HG02759 (cell line): ENCODE results near the gene MOB3B.

Experiments used
- ATAC-seq: cut with Tn5 transposase; IDR thresholded peaks from one replicate; pipeline ENCODE4 v1.9.1; 2021; ENCODE audit warnings: mild to moderate bottlenecking, moderate library complexity; ENCODE audit not compliant: unreplicated experiment

The MOB3B gene

DNA sequence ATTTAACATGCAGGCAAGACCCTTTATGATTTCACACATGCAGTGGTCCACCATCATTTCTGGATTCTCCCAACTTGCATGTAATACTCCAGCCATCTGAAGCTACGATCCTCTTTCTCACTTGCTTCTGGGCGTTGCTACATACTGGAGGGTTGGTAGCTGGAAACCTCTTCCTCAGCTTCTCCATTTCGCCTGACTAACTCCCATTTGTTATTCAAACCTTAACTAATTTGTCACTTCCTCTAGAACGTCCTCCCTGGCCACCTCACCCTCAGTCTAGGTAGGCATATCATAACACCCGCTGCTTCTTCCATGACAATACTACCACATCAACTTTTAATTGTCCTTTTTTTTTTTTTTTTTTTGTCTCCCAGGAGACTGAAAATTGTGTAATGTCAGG lies 160.0 kb downstream of the MOB3B start:
- ATAC-seq = no peak

DNA sequence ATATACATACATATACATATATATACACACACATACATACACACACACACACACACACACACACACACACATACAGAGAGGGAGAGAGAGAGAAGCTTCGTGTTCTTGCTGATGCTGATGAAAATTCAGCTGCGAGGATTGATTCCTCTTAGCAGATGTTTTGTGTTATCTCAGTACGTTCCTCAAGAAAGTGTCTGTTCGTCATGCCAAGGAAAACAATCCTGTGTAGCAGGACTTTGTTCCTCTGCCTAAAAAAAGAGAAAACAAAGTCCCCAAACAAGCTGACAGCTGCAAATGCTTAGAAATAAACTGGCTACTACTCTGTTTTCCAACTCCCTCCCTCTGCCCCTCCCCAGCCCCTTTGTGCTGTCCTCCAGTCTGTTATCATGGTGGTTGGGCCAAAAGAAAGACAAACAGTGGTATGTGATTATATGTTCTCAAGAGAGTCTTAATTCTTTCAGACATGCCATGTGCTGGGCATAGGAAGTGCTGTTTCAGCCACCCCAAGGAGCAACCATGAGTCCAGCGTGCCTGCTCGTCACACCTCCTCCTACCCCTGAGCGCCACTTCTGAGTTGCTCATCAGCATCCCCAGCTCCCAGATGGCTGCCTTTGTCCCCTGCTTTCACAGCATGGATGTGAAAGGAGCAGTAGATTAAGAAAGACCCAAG lies 161.2 kb downstream of the MOB3B start:
- ATAC-seq = no peak

DNA sequence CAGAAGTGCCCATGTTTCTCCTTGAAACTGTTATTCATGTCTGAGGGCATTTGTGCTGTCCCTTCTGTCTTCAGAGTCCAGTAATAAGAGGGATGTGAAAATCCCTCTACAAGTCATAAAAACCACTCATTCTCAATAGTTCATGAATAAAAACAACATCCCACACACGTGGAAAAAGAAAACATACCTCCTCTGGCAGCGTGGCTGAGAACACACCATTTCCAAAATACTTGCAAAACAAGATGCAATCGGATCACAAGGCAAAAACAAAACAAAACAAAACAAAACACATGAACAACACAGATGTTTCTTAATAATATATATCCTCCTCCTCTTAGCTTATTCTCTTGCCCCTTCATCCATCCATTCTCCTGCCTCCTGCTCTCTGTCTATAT lies 161.7 kb downstream of the MOB3B start:
- no peak for ATAC-seq

DNA sequence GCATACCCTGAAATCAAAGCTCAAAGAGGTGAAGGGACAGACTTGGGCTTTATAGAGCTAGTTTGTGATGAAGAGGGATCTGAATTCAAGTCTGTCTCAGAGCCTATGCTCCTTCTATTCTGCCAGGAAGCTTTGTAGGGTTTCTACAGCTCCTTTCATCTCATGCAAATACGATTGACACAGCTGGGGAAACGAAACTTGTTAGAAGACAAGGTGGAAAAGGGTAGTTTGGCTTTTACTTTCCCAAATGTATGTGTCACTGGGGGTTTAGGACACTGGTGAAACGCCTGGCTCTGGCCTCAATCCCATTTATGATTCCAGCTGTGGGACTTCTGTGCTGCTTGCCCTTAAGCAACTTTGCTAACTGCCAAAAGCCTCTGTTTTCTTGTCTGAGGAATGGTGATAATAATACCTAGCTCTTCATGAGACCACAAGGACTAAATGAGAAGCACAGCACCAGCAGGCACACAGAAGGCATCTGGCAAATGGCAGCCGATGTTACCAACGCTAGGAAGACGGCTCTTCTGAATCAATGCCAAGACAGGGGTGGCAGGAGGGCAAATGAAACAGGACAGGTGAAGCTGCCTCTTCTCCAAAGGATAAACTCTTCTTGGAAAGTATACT lies 162.3 kb downstream of the MOB3B start:
- ATAC-seq = peak; percentile 69

DNA sequence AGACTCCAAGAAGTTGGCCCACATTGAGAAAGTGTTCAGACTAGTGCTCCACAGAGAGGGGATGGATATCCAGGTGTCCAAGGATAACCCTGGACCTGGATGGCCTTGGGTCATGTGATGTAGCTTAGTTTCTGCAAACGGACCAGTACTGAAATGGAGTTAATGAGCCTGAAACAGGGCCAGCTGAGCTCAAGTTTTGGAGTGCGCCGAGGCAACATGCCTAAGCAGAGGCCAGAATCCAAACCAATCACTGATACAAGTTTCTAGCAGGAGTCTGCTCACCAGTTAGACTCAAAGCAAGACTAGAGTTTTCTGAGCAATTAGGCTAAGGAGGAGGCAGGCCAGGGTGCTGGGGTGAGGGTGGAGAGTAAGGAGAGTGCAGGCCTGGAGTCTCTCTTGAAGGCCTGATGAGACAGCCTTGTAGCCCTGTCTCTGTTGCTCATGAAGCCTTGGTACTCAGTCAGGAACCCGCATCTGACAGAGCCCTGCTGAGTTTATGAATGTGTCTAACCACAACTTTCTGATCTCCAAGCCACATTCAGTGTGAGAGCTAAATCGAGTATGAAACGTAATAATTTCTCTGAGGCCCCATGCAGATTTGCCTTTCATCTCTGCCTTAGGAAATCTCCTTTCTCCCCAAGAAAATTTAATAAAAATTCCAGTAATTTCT lies 163.8 kb downstream of the MOB3B start:
- peak; percentile 82 for ATAC-seq

DNA sequence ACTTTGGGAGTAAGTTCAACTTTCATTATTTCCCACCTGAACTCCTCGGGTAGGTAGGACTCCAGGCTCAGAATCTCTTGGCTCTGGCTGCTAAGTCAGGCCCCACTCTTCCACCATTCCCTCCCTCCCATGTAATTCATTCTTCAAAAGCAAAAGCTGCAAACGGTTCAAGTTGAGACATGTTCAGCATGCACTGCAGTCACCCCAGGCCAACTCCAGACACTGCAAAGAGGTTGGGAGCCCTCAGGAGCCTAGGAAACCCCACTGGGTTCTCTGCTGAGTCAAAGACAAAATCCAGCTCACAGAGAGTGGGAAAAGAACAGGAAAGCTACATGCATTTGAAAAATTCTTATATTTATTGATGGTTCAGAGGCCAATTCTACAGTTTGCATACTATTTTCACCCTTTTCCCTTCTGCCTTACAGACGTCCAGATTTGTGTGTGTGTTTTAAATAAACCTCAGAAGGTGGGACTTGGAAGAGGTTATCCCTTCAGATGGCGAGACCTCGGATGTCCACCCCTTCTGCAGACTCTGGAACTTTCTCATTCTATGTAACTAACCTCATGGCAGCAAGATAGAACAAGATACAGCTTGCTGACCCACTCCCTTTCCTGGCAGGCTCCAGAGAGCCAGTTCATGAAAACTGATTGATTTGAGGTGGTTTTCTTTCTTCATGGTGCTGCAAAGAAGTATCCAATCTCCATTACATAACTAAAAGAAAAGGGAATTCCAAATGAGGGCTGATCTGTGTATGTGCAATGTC lies 167.0 kb downstream of the MOB3B start:
- ATAC-seq = no peak

DNA sequence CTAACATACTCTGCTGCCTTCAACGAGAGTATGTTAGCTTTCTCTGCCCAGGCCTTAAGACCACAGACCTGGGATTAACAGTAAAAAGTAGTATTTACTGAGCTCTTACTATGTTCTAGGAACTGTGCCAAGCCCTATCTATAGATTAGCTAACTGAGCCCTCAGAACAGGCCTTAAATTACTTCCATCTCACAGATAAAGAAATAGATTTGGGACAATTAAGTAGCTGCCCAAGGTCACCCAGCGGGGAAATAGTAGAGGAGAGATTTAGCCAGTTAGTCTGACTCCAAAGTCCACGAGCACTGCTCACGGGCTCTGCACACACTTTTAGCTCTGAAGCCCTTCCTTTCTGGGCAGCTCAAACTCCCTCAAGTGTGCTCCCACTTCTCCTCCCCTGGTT lies 168.1 kb downstream of the MOB3B start:
- ATAC-seq = no peak

DNA sequence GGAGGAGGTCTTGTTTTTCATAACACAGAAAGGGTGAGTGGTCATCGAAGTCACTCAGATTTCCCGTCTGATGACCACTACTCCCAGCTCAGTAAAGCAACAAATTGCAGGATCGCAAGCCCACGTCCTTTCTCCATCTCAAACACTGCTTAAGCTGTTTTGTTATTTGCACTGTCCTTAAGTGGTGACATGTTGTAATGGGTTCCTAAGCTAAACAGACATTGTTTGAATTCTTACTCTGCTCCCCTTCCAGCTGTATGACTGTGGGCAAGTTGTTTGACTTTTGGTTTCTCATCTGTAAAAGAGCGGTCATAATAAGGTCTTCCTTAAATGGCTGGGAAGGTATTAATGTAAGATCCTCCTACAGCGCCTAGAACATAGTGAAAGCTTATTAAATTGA lies 169.9 kb downstream of the MOB3B start:
- no peak for ATAC-seq

DNA sequence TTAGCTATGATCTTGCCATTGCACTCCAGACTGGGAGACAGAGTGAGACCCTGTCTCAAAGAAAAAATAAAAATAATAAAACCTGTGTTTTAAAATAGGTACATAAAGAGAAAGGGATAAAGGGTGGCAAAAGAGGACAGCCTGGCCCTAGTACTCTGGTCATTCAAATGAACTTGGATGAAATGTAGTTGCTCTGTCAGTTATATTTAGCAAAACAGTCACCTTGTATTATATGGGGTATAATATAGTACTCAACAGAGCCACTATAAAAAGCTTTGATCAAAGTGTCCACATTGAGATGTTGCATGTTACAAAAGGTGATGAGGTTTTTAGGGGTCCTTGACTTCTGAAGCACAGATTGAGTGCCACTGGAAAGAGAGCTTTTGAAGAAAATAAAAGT lies 171.6 kb downstream of the MOB3B start:
- no peak for ATAC-seq

DNA sequence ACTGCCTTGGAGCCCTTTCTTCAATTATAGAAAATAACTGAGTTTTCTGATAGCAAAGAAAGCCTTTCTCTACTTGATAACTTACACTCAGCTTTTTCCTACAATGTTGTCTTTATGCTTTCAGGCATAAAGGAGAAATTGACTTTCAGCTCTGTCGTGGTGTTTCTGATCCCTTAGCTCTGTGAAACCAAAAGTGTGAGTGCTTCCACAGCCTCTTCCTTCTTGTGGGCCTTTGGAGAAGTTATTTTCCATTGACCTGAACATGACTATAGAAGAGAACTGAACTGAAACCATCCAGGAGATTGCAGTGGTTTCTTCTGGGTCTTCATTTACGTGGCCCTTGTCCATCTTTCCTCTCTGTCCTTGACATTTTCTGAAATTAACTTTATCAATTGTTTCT lies 173.2 kb downstream of the MOB3B start:
- no peak for ATAC-seq

DNA sequence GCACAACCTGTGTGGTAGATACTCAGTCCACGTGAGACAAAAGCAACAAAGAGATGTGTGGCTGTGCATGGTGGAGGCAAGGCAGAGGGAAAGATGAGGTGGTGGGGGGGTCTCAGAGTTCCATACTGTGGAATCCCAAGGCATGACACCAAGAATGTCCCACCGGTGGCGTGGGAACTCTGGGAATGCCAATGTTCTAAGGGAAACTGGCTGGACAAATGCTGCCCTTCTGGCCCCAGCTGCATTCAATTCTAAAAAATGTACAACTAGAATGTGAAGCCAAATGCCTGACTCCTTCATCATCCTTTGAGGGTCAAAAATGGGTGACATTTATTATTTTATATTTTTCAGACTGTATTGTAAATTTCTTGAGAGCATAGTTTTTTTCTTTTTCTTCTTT lies 174.4 kb downstream of the MOB3B start:
- no peak for ATAC-seq

DNA sequence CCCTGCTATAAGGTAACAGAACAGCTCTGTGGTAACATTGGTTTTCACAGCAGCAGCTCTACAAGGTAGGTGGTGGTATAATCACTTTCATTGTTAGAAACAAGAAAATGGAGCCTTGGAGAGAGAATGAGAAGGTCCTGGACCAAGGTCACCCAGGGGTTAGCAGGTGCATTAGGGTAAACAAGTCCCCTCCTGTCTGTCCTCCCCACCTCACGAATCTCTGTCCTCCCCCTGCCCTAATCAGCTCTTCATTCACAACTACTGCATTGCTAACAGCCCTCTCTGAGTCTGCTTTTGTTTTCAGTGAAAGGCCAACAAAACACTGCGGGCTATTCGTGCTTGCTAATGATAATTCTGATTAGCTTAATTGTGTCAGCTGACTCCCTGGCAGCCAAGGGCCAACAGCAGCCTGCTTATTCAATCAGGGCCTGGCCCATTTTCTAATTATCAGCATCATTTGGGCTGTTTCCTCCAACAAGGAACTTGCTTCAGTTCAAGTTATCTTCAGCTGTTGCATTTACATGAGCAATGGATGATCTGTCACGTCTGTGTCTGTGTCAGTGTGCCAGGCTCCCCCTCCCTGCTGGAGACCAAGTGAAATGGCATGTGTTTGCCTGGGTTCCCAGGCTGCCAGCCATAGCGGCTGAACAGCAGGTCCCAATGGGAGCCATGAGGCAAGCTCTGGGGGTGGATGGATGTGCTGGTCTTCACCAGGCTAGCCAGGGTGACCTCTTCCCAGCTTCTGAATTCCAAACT lies 176.0 kb downstream of the MOB3B start:
- ATAC-seq = peak; percentile 87

DNA sequence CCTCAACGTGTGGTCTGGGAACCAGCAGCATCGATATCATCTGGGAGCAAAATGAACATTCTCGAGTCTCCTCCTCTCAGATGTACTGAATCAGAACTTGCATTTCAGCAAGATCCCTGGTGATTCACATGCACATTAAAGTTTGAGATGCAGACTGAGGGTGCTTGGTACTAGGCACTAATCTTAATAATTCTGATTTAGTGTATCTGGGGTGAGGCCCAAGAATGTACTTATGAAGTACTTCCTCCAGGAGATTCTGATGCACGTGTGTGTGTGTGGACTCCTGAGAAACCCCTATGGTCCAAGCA lies 176.5 kb downstream of the MOB3B start:
- no peak for ATAC-seq

DNA sequence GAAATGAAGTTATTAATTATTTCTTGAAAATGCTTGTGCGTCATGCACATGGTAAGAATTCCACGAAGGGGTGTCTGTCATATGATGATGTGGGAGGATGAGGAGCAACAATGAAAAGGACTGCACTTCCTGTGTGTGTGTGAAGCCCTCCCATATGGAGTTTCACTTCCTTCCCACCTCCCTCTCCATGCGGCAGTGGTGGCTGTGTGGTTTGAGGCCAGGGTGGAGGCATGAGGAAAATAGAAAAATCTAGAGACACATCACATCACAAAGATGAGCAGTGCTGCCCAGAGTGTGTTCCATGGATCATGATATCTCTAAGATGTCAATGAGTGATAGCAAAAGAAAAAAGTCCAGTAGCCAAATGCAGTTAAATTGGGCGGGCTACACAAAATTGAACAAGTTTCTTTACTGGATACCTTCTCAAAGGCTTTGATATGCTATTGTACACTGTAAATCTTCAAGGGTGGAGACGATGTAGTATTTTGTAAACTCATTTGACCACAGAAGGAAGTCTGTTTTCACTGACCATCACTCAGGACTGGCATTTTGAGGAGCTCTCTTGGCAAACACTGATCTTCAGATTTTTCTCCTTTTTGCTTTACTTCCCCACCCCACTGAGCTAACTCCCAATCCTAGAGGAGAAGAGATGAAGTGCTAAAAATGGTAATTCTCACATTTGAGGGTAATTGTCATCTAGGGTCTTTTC lies 177.0 kb downstream of the MOB3B start:
- peak; percentile 42 for ATAC-seq

DNA sequence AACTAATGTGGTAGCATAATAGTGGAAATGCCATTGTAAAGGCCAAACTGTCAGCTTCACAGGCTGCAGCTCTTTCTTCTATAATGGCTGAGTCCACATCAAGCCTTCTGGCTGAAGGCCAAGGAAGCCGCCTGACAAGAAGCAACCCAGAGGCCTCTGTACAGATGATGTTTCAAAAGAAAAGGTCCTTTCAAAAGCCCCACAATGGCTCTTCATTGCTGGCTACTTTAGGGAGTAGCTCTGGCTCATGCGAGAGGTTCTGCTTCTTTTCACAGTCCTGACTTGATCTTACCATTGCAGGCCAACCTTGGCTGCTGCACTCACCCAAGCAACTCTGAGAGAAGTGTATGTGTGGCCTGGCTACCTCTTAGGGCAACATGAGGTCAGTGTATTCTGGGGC lies 178.2 kb downstream of the MOB3B start:
- ATAC-seq = no peak

DNA sequence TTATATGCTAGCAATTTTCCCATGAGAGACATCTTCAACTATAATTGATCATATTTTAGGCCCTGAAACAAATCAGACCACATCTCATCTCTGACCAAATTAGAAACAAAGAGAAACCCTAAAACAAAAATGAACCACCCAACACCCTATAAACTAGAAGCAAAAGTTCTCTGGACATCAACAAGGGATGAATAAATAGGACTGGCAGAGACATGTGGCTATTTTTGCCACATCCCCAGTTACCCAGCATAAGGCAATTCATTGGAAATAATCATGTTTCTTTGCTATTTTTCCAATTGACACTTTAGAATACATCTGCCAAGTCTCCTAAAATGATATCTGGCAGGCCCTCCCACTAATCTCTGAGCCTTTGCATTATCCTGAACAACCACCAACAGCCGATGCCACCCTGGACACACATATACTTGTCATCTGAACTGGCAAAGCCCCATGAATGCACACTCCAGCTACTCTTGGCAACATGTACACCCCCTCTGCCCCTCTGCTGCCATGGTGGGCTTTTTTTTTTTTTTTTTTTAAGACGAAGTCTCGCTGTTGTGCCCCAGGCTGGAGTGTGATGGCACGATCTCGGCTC lies 179.1 kb downstream of the MOB3B start:
- no peak for ATAC-seq

DNA sequence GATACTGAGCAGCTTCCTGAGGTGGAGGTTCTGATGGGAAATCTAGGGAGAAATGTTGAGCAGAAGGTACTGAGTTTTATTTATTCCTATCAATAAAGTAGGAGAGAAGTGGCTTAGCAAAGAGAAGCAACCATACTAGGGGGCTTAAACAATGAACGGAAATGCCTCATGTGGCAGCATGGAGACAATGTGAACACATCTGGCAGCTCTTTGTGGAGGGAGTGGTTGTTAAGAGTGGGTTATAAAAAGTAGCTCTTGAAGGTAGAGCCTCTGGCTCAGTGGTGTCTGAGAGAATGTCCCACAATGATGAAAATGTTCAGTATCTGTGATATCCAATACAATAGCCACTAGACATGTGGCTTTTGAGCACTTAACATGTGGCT lies 179.9 kb downstream of the MOB3B start:
- ATAC-seq = no peak

DNA sequence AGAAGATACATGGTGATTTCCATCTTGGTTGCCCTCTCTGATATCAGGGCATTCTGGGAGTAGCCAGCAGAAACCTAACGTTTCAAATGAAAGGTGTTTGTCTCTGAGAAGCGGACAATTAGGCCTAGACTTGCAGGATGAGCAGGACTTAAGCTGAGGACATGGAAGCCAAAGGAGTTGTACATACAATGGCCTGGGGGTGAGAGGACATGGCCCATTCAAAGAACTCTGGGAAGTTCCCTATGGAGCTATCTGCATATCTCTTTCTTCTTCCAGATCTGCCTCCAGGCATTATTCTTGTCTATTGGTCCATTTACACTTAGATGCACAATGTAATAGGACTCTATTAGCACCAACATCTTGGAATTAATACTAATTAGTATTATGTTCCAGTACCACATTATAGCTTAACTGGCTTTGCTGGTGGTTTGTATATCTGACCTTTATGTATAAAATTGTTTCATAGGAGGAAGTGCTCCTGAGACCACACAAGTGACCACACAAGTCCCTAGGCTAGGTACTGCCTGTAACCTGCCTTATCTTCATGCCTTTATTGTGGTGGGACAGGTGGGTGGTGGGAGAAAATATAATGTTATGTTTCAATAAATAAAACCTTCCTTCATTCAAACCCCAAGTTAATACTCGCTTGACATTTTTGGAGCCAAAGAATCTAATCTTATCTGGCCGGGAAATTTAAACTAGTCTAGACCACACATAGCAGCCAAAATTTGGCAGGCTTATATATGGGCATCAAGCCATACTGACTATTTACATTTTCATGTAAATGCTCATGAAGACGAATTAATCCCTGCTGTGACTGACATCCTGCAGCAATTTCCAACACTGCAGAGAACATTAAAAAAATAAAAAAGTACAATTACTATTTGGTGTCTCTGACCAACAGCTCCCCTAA lies 180.6 kb downstream of the MOB3B start:
- ATAC-seq = no peak

DNA sequence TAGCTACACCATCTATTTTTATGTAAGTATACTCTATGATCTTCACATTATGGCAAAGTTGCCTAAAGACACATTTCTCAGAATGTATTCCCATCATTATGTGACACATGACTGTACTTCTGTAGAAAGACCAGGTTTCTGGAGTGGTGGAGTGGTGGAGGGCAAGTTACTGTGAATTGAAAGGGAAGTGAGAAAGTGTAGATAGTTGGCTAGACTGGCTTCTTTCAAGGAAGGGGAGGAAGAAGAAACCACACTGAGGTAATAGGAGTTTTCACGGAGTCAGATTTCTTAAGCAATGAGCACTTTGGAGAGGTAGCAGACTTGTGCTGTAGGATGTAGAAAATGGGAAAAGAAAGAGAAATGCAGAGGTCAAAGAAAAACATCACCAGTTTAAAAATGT lies 181.7 kb downstream of the MOB3B start:
- ATAC-seq = no peak
